Measurements from ENCODE around the gene FAIM. TPM values are rescaled to one million over a fixed set of nuclear protein-coding genes. Genes with fewer than 3 reads are reported as not detected.

Gene FAIM
- total RNA-seq, 4 donors from 2014 or later, result 17.8 to 28.4 (median 19.9) TPM

DNA sequence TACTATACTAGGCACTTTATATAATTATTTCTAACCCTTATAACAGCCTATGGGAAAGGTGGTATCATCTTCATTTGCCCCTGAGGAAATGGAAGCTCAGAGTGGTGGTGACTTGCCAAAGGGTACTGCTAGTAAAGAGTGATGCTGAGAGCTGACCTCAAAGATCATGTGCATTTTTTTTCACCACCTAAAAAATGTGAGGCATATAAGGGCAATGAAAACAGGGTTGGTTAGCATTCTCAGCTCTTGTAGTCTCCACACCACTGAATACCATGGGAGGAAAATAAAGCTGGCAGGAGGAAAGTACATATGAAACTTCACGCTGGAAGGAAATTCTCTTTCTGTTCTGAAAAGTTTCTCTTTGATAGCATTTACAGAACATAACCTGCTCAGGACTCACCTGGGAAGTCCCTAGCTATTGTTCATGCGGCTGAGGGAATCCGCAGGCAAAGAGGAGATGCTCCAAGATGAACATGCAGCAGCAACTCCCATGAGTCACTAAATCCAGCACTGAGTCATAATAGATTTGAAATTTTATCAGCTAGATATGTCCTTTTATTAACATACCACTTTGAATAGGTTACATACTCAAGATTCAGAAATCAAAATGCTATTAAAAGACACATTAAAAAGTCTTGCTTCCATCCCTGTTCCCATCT, 17.3 kb downstream of the FAIM start:
- TF ChIP-seq, protein P1, sequence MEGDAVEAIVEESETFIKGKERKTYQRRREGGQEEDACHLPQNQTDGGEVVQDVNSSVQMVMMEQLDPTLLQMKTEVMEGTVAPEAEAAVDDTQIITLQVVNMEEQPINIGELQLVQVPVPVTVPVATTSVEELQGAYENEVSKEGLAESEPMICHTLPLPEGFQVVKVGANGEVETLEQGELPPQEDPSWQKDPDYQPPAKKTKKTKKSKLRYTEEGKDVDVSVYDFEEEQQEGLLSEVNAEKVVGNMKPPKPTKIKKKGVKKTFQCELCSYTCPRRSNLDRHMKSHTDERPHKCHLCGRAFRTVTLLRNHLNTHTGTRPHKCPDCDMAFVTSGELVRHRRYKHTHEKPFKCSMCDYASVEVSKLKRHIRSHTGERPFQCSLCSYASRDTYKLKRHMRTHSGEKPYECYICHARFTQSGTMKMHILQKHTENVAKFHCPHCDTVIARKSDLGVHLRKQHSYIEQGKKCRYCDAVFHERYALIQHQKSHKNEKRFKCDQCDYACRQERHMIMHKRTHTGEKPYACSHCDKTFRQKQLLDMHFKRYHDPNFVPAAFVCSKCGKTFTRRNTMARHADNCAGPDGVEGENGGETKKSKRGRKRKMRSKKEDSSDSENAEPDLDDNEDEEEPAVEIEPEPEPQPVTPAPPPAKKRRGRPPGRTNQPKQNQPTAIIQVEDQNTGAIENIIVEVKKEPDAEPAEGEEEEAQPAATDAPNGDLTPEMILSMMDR (IDR thresholded peaks at IDR 0.05; ENCODE audit: low read depth), result no peak

DNA sequence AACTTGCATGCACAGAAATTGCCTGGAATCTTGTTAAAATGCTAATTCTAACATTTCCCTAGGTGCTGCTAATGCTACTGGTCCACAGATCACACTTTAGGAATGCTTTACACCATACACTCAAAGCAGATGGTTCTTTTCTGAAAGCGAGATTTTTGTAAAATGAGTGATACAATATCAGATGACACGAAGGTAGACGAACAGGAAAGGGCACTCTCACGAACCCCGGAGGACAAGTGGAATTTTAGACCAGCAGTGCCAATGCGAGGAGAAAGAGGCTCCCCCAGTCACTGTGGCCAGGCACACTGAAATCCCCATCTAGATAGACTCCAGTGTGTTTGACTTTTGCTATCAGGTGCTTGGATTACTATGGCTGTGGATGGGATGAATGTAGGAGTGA, 21.0 kb downstream of the FAIM start:
- TF ChIP-seq, protein P1 (IDR thresholded peaks at IDR 0.05; ENCODE audit: low read depth), result no peak

DNA sequence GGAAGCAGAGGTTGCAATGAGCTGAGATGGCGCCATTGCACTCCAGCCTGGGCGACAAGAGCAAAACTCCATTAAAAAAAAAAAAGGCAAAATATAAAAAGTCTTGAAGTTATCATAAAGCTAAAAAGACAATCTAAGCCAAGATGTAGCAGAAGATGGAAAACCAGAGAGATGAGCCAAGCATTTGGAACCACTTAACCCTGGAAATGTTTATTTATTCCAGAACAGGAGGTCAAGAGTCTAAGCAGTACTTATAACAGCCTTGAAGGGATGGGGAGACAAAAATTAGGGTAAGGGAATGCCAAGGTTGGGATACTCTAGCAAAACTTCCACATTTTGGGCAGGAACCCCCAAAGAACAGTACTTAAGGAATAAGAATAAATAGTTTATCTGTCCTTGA, 30.1 kb downstream of the FAIM start:
- TF ChIP-seq, protein P1 (IDR thresholded peaks at IDR 0.05; ENCODE audit: low read depth), result no peak

DNA sequence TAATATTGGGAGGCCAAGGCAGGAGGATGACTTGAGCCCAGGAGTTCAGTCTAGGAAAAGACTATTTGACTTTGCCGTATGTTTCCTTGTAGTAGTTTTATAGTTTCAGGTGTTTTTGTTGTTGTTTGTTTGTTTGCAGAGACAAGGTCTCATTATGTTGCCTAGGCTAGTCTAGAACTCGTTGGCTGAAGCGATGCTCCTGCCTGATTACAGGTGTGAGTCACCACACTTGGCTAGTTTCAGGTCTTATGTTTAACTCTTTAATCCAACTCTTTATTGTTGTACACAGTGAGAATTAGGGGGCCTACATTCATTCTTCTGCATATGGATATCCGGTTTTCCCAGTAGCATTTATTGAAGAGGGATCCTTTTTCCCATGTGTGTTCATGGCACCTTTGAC, 32.0 kb downstream of the FAIM start:
- TF ChIP-seq, protein P1 (IDR thresholded peaks at IDR 0.05; ENCODE audit: low read depth), result no peak

DNA sequence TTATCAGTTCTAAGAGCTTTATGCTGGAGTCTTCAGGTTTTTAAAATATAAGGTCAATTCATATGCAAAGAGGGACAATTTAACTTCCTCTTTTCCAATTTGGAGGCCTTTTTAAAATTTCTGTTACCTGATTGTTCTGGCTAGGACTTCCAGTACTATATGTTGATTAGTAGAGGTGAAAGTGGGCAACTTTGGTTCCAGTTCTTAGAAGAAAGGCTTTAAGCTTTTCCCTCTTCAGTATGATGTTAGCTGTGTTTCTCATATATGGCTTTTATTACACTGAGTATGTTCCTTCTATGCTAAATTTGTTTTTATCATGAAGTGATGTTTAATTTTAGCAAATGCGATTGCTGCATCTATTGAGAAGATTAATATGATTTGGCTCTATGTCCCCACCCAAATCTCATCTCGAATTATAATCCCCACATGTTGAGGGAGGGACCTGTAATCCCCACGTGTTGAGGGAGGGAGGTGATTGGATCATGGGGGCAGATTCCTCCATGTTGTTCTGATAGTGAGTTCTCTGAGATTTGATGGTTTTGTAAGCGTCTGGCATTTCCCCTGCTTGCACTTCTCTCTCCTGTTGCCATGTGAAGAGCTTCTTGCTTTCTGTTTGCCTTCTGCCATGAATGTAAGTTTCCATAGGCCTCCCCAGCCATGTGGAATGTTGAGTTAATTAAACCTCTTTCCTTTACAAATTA, 33.8 kb downstream of the FAIM start:
- TF ChIP-seq, protein P1 (IDR thresholded peaks at IDR 0.05; ENCODE audit: low read depth), result no peak

DNA sequence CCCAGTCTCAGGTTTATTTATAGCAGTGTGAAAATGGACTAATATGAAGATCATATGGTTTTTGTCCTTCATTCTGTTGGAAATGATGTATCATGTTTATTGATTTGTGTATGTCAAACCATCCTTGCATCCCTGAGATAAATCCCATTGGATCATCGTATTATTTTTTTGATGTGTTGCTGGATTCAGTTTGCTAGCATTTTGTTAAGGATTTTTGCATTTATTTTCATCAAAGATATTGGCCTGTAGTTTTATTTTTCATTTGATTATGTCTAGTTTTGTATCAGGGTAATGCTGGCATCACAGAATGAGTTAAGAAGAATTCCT, 34.3 kb downstream of the FAIM start:
- TF ChIP-seq, protein P1 (IDR thresholded peaks at IDR 0.05; ENCODE audit: low read depth), result no peak

DNA sequence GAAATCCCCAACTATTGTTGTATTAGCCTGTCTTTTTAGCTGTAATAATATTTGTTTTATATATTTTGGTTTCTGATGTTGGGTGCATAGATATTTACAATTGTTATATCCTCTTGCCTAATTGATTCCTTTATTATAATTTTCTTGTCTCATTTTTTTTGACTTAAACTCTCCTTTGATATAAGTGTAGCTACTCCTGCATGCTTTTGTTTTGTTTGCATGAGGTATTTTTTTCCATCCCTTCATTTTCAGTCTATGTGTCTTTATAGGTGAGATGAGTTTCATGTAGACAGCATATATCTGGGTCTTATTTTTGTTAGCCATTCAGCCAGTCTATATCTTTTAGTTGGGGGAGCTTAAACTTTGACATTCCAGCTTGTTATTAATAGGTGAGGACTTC, 37.4 kb downstream of the FAIM start:
- TF ChIP-seq, protein P1 (IDR thresholded peaks at IDR 0.05; ENCODE audit: low read depth), result no peak
